ENCODE data around the gene ALDOB.
A peak's percentile ranks its signal among the peaks of the same experiment; 100 is the strongest.

Gene ALDOB

DNA sequence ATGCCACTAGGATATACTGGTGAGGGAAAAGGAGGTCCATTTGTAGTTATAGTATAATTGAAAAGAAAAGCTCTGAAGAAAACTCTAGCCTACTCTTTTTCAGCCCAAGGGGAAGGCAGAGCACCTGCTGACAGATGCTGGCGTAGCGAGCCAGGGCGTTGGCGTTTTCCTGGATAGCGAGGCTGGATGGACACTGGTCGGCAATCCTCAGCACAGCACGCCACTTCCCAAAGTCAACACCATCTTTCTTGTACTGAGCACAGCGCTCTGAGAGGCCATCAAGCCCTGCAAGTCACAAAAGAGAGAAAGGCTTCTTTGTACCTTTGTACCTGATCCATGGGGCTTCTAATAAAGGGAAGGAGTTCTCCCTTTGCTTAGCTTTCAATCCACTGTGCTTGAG lies 8.2 kb downstream of the ALDOB start:
- DNase-seq (ENCODE audit: low spot score in 2 of 2) (no peak), ATAC-seq (ENCODE audit: low read depth) (no peak)
- Mint-ChIP-seq H3K4me3 (no peak overlapping the region), H3K27ac (peak overlapping the region; percentile 88), H3K9me3 (peaks cover 8% of the 10 kb centered on the region), H3K27me3 (no peaks in the 10 kb centered on the region), H3K4me1 (peaks cover 9% of the 10 kb centered on the region), H3K36me3 (peaks cover 5% of the 10 kb centered on the region)

DNA sequence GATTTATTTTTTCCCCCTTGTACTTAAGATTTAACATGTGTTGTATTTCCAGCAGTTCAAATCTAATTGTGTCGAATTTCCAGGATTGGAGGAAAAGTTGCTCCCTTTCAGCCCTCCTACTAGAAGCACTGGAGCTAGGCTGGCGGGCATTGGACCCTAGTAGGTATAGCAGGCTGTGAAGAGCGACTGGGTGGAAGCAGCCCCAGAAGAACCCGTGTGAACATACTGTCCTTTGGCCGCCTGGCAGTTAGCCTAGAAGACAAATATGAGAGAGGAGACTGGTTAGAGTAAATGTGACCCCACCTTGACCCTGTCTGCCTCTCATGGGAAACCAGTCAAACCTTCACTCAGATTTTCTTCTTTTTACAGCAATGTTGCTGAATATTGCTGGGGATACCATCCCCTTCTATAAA lies 13.9 kb downstream of the ALDOB start:
- DNase-seq (ENCODE audit: low spot score in 2 of 2) = no peak
- Mint-ChIP-seq H3K36me3 (peaks cover 22% of the 10 kb centered on the region), H3K4me1 (peaks cover 7% of the 10 kb centered on the region), H3K27me3 (no peaks in the 10 kb centered on the region), H3K4me3 (no peak overlapping the region), H3K9me3 (peaks cover 15% of the 10 kb centered on the region), H3K27ac (no peak overlapping the region)
- ATAC-seq (ENCODE audit: low read depth) = no peak

DNA sequence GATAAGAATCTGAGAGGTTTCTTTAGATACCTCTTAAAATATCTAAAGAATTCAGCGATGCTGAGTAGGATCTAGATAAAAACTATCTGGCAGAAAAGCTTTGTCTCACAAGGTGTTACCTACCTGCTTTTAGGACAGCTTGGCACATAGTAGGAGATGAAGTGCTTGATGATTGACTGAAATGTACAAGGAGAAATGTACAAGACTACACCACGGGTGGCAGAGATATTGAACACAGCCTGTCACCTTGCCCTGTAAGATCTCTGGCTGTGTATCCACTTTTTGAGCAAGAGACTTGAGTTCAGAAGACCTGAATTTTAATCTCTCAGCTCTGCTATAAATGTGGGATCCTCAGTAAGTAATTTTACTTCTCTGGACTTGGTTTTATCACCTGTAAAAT lies 15.7 kb downstream of the ALDOB start:
- H3K36me3 Mint-ChIP-seq = peaks cover 26% of the 10 kb centered on the region
- DNase-seq (ENCODE audit: low spot score in 2 of 2) (no peak), ATAC-seq (ENCODE audit: low read depth) (no peak)
- peaks cover 17% of the 10 kb centered on the region for H3K9me3 Mint-ChIP-seq
- H3K4me3 Mint-ChIP-seq = no peak overlapping the region
- H3K27ac Mint-ChIP-seq = no peak overlapping the region
- peaks cover 7% of the 10 kb centered on the region for H3K4me1 Mint-ChIP-seq
- H3K27me3 Mint-ChIP-seq = no peaks in the 10 kb centered on the region

DNA sequence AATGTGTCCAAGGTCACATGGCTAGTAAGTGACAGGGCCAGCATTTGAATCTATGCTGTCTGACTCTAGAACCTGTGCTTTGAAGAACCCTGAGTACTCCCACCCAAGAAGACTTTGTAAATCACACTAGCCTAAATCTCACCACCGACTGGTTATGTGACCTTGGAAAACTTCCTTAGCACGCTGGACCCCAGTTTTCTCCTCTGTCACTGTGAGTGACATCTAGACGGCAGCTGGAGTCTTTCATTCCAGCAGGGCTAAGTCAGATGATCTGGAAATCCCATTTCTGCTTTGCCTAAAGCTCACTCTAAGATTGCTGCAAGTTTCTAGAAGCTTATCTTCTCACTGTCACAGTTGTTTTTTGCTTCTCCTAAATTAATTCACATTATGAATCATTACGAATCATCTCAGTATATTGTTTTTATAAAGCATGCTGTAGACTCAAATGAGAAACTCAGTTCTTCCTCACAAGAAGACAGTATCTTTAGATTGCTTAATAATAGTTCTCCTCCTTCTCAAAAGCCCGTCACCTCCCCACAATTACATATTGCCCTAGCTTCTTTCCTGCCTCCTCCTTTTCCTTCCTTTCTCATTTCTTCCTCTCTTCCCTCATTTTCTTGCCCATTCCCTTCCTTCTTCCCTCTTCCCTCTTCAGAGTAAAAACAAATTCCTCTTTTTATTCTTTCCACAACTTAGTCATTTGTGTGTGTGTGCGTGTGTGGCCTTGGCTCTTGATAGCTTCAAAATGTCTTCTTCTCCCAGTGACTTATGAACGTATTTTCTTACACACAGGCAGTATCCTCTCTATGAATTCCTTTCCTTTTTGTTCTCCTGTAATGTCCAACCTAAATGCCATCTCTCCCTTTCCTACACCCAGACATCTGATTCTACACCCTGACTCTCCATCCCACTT lies 16.8 kb downstream of the ALDOB start:
- Mint-ChIP-seq H3K36me3 (peaks cover 31% of the 10 kb centered on the region), H3K27me3 (no peaks in the 10 kb centered on the region), H3K27ac (no peak overlapping the region), H3K4me3 (no peak overlapping the region), H3K9me3 (peaks cover 20% of the 10 kb centered on the region), H3K4me1 (peaks cover 7% of the 10 kb centered on the region)
- ATAC-seq (ENCODE audit: low read depth) (no peak), DNase-seq (ENCODE audit: low spot score in 2 of 2) (no peak)

DNA sequence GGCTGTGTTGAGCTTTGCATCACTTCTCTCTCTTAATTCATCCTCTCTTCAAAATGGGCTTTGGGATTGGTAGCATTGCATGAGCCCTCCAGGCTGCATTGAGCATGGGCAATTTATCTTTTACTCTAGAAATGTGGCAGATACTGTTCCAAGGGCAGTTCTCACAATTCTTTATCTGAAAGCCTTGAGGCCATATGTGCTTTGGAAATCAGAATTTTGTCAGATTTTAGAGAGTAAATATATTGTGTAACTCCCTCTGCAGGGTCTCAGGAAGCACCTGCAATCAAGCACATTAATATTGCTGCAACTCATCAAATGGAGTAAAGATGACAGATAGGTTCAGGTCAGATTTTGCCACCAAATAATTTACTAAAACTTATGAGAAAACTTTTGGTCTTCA lies 17.6 kb downstream of the ALDOB start:
- Mint-ChIP-seq H3K36me3 (peaks cover 33% of the 10 kb centered on the region), H3K27ac (no peak overlapping the region), H3K27me3 (no peaks in the 10 kb centered on the region), H3K4me3 (no peak overlapping the region), H3K4me1 (peaks cover 7% of the 10 kb centered on the region), H3K9me3 (peaks cover 24% of the 10 kb centered on the region)
- ATAC-seq (ENCODE audit: low read depth) (no peak), DNase-seq (ENCODE audit: low spot score in 2 of 2) (no peak)

DNA sequence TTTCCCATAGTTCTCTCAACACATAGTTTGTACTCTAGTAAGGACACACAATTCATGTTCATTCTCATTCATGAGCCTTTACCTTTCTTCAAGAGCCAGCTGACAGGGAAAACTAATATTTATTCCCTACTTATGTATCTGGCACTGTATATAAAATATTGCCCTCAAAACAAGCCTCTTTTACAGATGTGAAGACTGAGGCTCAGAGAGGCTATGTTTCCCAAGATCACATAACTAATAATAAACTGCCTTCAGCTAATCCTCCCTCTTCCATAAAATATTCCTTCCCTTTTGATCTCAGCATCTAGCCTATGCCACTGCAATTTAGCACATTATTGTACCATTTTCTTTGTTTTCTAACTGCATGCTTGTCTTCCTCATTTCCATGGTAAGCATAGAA lies 18.2 kb downstream of the ALDOB start:
- H3K4me1 Mint-ChIP-seq = peaks cover 7% of the 10 kb centered on the region
- H3K36me3 Mint-ChIP-seq = peaks cover 37% of the 10 kb centered on the region
- DNase-seq (ENCODE audit: low spot score in 2 of 2) (no peak), ATAC-seq (ENCODE audit: low read depth) (no peak)
- H3K27me3 Mint-ChIP-seq = no peaks in the 10 kb centered on the region
- no peak overlapping the region for H3K27ac Mint-ChIP-seq
- H3K9me3 Mint-ChIP-seq = peaks cover 27% of the 10 kb centered on the region
- H3K4me3 Mint-ChIP-seq = no peak overlapping the region

DNA sequence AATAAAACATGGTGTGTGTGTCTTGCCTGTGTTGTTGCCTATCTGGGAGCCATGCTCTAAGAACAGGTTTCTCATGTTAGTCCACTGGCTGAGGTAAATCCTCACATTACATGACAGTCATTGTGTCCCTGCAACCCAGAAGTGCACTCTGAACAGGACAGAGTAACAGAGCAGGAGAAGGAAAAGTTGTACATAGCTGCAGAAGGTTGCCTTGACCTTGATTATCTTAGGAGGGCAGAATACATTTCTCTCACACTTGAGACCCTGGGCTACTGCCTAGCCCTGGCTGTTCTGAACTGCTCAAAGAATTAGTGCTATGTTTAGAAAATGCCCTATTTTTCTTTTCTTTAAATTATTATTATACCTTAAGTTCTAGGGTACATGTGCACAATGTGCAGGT lies 20.0 kb downstream of the ALDOB start:
- Mint-ChIP-seq H3K27ac (no peak overlapping the region), H3K9me3 (peaks cover 31% of the 10 kb centered on the region), H3K4me3 (no peak overlapping the region), H3K4me1 (peaks cover 7% of the 10 kb centered on the region), H3K36me3 (peaks cover 35% of the 10 kb centered on the region), H3K27me3 (no peaks in the 10 kb centered on the region)
- ATAC-seq (ENCODE audit: low read depth) (no peak), DNase-seq (ENCODE audit: low spot score in 2 of 2) (no peak)

DNA sequence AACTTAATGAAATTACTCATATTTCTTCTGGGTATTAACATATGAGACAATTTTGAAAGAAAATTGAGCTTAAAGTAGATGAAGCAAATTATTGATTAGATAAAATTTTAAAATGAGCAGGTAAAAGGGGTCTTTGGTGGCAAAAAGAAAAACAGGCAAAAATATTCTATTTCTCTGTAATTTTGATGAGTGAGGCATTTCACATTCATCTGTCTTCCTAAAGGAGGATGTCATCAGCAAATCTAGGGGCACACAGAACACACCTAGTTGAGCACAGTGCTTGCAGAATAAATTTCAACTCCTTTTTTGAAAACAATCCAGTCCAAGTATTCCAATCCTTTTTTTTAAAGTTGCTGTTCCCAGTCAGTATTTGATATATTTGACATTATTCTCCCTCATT lies 20.7 kb downstream of the ALDOB start:
- peaks cover 35% of the 10 kb centered on the region for H3K36me3 Mint-ChIP-seq
- ATAC-seq (ENCODE audit: low read depth) (no peak), DNase-seq (ENCODE audit: low spot score in 2 of 2) (no peak)
- H3K4me3 Mint-ChIP-seq = no peak overlapping the region
- peaks cover 7% of the 10 kb centered on the region for H3K4me1 Mint-ChIP-seq
- no peak overlapping the region for H3K27ac Mint-ChIP-seq
- peaks cover 31% of the 10 kb centered on the region for H3K9me3 Mint-ChIP-seq
- H3K27me3 Mint-ChIP-seq = no peaks in the 10 kb centered on the region

DNA sequence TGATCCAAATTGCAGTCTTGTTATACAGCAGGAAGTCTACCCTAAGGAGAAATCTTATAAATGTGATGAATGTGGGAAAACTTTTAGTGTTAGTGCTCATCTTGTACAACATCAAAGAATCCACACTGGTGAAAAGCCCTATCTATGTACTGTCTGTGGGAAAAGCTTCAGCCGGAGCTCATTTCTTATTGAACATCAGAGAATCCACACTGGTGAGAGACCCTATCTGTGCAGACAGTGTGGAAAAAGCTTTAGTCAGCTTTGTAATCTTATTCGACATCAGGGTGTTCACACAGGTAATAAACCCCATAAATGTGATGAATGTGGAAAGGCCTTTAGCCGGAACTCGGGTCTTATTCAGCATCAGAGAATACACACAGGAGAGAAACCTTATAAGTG lies 26.5 kb downstream of the ALDOB start:
- peaks cover 59% of the 10 kb centered on the region for H3K36me3 Mint-ChIP-seq
- DNase-seq (ENCODE audit: low spot score in 2 of 2) = no peak
- no peak for ATAC-seq (ENCODE audit: low read depth)
- no peak overlapping the region for H3K27ac Mint-ChIP-seq
- peaks cover 4% of the 10 kb centered on the region for H3K4me1 Mint-ChIP-seq
- no peak overlapping the region for H3K4me3 Mint-ChIP-seq
- no peaks in the 10 kb centered on the region for H3K27me3 Mint-ChIP-seq
- peaks cover 30% of the 10 kb centered on the region for H3K9me3 Mint-ChIP-seq

DNA sequence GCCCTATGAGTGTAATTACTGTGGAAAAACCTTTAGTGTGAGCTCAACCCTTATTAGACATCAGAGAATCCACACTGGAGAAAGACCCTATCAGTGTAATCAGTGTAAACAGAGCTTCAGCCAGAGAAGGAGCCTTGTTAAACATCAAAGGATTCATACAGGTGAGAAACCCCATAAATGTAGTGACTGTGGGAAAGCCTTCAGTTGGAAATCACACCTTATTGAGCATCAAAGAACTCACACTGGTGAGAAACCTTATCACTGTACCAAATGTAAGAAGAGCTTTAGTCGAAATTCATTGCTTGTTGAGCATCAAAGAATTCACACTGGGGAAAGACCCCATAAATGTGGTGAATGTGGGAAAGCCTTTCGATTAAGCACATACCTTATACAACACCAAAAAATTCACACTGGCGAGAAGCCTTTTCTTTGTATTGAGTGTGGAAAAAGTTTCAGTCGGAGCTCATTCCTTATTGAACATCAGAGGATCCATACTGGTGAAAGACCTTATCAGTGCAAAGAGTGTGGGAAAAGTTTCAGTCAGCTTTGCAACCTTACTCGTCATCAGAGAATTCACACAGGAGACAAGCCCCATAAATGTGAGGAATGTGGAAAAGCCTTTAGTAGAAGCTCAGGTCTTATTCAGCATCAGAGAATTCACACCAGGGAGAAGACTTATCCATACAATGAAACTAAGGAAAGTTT lies 27.0 kb downstream of the ALDOB start:
- DNase-seq (ENCODE audit: low spot score in 2 of 2) = no peak
- H3K4me1 Mint-ChIP-seq = peaks cover 7% of the 10 kb centered on the region
- H3K27ac Mint-ChIP-seq = no peak overlapping the region
- H3K4me3 Mint-ChIP-seq = no peak overlapping the region
- peaks cover 30% of the 10 kb centered on the region for H3K9me3 Mint-ChIP-seq
- no peaks in the 10 kb centered on the region for H3K27me3 Mint-ChIP-seq
- peaks cover 61% of the 10 kb centered on the region for H3K36me3 Mint-ChIP-seq
- ATAC-seq (ENCODE audit: low read depth) = no peak

DNA sequence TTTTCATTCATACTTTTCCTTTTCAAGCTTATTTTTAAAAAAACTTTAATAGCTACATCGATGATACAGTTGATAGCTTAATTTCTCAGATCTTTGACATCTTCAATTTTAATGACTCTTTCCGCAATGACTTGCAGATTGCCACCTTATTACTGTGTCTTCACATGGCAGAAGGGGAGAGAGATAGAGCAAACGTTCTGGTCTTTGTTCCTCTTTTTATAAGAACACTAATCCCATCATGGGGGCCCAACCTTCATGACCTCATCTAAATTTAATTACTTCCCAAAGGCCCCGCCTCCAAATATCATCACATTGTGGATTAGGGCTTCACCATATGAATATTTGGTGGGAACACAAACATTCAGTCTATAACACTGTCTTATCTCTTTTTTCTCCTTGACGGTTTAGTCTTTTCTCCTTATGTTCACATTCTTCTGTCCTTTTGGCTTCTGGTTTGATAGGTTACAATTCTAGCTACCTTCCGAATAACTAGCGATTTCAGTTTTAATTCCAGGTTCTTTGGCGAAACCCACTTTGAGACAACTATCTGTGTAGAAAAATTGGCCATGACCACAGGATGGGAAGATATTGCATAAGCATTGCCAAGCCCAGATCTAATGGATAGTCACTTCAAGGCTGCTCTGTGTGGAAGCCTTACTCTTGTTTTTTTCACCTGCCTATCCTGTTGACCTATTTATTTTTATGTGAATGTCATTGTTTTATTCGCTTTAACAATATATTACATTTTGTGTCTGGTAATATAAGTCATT lies 31.9 kb downstream of the ALDOB start:
- ATAC-seq (ENCODE audit: low read depth) (no peak), DNase-seq (ENCODE audit: low spot score in 2 of 2) (no peak)
- Mint-ChIP-seq H3K4me1 (peaks cover 29% of the 10 kb centered on the region), H3K4me3 (no peak overlapping the region), H3K36me3 (peaks cover 74% of the 10 kb centered on the region), H3K9me3 (peaks cover 20% of the 10 kb centered on the region), H3K27ac (peak overlapping the region; percentile 6), H3K27me3 (no peaks in the 10 kb centered on the region)

DNA sequence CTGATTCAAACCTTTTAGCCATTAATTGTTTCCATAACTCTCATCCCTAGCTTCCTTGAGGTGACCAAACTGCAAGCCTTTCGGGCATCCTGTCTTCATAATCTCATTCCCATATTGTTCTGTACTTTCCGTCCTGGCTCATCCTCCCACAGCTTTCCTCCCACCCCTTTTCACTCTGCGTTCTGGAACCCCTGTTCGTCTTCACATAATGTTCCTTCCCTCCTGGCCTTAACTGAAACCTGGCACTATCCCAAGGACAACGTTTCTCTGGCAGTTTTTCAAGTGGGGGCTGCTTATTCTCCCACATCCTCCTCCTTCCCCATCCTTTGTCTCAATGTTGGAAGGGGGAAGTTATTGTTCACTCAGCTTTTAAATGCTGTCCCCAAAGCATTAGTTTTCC lies 35.5 kb downstream of the ALDOB start:
- Mint-ChIP-seq H3K27ac (peak overlapping the region; percentile 32), H3K4me3 (peak overlapping the region; percentile 68), H3K36me3 (peaks cover 52% of the 10 kb centered on the region), H3K27me3 (no peaks in the 10 kb centered on the region), H3K4me1 (peaks cover 38% of the 10 kb centered on the region), H3K9me3 (peaks cover 10% of the 10 kb centered on the region)
- DNase-seq (ENCODE audit: low spot score in 2 of 2) = no peak
- ATAC-seq (ENCODE audit: low read depth) = no peak

DNA sequence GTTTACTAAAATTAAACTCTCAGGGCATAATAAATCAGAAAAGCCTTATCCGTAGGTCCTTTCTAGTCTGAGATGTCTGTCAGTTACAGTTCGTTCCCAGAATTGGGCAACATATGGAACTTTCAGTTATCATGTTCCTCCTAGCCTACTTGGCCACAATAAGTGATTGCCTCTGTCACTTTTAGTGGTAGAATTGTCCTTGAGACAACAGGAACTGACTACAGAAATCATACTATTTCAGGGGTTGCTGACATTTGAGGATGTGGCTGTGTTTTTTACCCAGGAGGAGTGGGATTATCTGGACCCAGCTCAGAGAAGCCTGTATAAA lies 36.0 kb downstream of the ALDOB start:
- Mint-ChIP-seq H3K27ac (peak overlapping the region; percentile 100), H3K4me3 (peak overlapping the region; percentile 99), H3K9me3 (peaks cover 7% of the 10 kb centered on the region), H3K27me3 (no peaks in the 10 kb centered on the region), H3K4me1 (peaks cover 41% of the 10 kb centered on the region), H3K36me3 (peaks cover 50% of the 10 kb centered on the region)
- no peak for ATAC-seq (ENCODE audit: low read depth)
- DNase-seq (ENCODE audit: low spot score in 2 of 2) = no peak
